HG03039 (cell line): ENCODE measurements around the gene PEX5.
A peak's percentile ranks its signal among the peaks of the same experiment; 100 is the strongest.

Experiments used
- ATAC-seq: cut with Tn5 transposase; IDR thresholded peaks from one replicate; pipeline ENCODE4 v1.9.1; 2021; ENCODE audit warnings: mild to moderate bottlenecking, moderate library complexity; ENCODE audit not compliant: unreplicated experiment

Gene PEX5

DNA sequence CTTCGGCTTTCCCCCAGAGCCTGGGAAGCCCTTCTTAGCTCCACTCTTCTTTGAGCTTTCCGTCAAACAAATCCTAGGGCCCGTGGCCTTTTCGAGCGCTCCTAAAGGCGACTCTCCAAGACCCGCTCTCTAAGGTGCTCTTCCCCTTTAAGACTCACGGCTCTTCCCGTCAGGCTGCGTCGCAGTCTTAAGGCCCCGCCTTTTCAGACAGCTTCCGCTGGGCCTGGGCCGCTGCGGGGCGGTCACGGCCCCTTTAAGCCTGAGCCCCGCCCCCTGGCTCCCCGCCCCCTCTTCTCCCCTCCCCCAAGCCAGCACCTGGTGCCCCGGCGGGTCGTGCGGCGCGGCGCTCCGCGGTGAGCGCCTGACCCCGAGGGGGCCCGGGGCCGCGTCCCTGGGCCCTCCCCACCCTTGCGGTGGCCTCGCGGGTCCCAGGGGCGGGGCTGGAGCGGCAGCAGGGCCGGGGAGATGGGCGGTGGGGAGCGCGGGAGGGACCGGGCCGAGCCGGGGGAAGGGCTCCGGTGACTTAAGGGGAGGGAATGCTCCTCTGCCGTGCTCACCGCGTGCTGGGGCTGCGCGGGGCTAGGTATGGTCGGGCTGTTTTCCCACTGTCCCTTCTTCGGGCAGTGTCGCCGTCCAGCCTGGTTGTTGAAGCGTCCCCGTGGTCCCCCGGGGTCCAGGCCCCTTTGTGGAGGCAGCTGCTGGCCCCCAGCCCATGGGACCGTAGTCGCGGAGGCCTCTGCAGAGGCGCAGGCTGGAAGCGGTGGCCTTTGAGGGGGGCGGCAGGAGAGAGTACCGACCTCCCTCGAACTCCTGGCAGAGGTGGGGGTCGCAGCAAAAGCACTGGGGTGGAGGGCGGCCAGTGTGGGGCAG, at the start of gene PEX5:
PEX5 (plus strand) TSS at position 289 of the 870 bp plus-strand sequence. CDS start 692 bp downstream, outside the sequence.
- peak; percentile 93 for ATAC-seq

DNA sequence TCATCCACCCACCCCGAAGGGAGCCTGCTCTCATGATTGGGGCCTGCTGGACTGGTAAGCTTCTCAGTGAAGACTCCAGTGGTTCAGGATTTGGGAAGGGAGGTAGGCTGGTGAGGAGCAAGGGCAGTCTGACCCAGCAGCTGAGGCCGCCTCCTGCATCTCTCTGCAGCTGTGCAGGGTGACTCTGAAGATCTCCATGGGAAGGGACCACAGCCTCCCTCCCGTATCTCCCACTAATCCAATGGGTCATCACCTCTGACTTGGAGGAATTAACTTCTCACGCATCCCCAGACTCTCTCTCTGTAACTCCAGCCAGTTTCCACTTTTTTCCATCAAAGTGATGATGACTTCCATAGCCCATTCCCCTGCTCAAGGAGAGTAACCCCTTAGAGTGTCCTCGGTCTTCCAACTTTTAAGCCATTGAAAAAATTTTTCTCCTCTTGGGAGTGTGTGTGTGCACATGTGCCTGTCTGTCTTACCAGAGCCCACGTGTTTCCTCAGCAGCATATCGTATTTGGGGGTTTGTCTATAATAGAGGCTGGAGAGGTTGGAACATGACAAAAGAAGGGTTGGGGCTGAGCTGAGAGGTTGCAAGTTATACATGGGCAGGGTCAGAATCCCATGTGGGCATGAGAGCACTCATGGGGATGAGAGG, 48.0 kb upstream of the PEX5 start:
- no peak for ATAC-seq

GRCh38 chr12:7142056-7142644, 47.3 kb upstream of the PEX5 start:
- ATAC-seq, result no peak

- no peak for ATAC-seq
Measured at GRCh38 chr12:7142809-7143465, 46.5 kb upstream of the PEX5 start.

DNA sequence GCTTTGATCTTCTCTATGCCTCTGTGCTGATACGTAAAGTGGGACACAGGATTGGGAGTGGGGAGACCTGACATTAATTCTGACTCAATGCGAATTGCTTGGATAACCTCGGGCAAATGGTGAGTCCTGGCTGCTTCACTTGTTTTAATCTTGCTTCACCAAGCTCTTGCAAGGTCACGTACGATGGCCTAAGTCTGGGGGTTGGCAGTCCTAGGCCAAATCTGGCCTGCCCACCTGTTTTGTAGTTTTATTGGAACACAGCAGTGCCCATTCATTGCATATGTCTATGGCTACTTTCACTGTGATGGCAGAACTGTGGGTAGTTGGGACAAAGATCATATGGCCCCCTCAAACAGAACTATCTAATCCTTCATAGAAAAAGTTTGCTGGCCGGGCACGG, 45.9 kb upstream of the PEX5 start:
- no peak for ATAC-seq

GRCh38 chr12:7144414-7145120, 44.9 kb upstream of the PEX5 start:
- no peak for ATAC-seq

DNA sequence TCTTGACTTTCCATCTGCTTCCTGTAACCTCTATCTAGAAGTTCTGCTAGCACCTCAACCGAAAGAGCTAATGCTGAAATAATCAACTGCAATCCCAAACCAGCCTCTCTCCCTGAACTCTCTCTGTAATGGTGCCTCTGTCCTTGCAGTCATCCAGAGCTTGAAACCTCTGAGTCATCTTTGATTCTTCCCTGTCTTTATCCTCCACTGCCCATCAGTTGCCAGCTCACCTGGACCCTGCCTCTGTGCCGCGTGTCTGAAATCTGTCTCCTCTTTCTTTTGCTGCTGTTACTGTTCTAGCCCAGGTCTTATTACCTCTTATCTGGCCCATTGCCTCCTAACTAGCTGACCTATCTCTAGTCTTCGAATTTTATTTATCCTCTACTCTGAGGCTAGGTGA, 43.8 kb upstream of the PEX5 start:
- no peak for ATAC-seq

- no peak for ATAC-seq
Measured at GRCh38 chr12:7146228-7146627, 43.3 kb upstream of the PEX5 start.

DNA sequence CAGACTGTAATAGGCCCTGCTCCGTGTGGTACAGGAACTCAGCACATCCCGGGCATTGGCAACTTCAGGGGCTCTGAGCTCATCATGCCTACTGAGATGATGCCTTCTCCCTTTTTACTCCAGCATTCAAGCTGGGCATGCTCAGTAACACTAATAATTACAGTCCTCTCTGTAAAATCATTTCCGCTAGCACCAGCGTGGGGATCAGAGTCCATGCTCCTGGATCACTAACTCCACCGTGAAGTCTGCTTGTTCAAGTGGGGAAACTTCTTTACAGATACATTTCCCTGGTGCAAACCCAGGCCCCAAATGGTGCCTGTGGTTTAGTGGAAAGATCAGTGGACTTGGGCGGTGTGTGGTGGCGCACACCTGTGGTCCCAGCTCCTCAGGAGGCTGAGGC, 42.6 kb upstream of the PEX5 start:
- no peak for ATAC-seq

DNA sequence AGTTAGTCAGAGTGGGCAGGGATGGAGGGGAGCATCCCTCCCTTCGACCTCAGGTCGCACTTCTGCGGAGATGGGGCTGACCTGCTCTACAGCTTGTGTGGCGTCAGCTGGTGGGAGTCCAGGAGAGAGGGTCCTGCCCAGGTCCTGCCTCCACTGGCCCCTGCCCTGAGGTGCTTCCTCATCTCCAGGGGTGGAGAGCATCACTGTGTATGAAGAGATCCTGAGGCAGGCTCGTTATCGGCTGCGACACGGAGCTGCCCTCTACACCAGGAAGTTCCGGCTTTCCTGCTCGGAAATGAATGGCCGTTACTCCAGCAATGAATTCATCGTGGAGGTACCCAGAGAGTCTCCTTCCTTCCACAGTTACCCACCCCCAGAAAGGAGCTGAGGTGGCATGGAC, 39.1 kb upstream of the PEX5 start:
- no peak for ATAC-seq

- no peak for ATAC-seq
Measured at GRCh38 chr12:7150841-7151240, 38.6 kb upstream of the PEX5 start.

DNA sequence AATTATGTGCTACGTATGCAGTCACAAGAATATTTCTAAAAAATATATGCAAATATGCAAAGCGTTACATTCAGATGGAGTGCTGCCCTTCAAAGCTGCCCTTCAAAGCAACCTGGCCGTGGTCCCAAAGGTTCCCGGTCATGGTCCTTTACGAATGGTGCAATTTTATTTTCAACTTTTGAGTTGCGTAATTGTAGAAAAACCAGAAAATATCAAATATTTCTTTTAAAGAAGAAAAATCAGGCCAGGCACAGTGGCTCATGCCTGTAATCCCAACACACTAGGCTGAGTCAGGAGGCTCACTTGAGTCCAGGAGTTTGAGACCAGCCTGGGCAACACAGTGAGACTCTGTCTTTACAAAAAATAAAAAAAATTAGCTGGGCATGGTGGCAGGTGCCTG, 38.0 kb upstream of the PEX5 start:
- no peak for ATAC-seq

DNA sequence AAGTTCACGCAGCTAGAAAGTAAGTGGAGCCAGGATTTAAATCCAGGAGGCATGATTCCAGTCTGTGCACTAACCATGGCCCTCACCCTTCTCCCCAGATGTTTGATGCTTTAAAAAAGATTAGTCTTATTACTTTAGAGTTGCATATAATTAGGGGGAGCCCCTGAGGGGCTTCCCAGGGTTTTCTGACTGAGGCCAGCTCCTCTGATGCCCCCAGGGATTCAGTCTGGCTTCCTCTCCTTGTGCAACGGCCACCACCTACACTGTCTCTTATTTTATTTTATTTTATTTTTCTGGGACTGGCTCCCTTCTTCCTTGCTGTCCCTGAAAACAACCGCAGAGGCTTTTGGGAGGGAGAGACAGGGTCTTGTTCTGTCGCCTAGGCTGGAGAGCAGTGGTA, 36.7 kb upstream of the PEX5 start:
- no peak for ATAC-seq

GRCh38 chr12:7154042-7154441, 35.4 kb upstream of the PEX5 start:
- ATAC-seq, result no peak

DNA sequence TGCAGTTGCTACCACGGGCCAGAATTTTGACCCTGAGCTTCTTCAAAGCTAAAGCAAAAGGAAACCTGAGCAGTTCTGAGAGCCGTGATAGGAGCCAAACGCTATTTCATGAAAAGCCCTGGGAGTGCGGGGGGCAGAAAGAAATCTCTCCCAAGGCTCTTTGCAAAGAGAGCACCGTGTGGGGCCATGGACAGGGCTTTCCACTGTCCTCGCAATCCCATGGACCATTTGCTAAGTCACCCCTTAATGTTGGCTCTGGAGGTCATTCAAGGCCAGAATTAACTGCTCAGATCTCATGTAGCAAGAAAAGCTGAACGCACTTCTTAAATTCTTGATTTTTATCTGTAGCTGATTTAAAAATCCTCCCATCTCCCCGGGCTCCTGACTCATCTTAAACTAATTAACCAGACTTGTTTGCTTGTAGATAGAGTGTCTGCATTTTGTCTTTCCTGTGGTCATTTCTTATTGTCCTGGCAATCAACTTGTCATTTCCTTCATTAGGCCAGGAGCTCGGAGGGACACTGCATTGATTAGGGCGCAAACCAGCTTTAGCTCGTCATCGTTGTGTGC, 34.5 kb upstream of the PEX5 start:
- no peak for ATAC-seq

GRCh38 chr12:7155471-7156034, 33.9 kb upstream of the PEX5 start:
- ATAC-seq, result no peak

DNA sequence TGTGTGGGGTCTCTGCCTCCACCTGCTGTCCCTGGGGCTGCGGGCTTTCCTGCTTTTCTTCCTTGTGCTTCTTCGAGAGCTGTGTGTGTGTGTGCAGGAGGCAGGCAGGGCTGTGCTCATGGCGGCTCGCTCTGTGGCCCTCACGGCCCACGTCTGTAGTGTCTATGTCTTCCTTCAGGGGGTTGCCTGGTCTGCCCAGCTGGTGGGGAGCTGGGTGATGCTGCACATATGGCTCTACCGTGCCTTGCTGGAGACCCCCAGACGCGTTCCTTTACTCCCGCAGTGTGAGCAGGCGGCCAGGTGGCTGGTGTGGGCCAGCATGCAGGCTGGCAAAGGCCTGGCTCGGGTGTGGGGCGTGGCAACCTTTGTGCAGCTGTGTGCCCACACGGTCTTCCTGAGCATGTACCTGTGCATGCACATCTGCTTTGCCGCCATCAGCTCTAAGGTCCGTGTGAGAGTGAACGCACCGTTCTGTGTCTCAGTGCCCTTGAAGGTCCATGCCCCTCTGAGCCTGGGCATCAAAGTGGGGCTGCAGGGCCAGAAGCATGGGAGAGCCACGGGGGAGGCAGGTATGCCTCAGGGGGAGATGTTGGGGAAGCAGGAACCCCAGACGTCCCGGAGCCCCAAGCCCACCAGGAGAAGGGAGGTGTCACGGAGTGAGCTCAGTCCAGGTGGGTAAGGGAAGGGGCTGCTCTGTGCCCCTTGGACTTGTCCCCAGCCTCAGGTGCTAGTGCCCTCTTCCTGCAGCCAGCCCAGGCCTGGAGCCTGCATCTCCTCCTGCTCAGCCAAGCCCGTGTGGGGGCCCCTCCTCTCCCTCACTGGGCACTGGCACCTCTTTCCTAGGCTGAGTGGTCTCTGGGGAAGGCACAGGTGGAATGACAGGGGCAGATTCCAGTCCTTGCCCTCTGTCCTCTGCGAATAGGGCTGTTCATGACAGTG, 33.0 kb upstream of the PEX5 start:
- ATAC-seq, result no peak

DNA sequence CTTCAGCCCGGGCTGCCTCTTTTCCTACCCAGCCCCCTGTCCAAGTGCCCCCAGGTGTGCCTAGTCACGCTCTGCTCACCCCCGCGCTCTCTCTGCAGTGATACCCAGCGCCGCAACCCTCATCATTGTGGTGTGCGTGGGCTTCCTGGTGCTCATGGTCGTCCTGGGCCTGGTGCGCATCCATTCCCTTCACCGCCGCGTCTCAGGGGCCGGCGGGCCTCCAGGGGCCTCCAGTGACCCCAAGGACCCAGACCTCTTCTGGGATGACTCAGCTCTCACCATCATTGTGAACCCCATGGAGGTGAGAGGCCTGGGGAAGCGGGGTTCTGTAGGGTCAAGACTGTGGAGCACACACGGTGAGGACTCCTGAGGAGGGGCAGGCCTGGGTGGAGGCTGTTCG, 32.1 kb upstream of the PEX5 start:
- ATAC-seq, result no peak
